Trophoblast cell (in vitro differentiated cells and primary cell): ENCODE results near the gene CPXM2.

Experiments
- DNase-seq, 2 donors: peaks; one replicate each; pipeline ENCODE4 v3.0.0-alpha.2; 2016
- H2AFZ ChIP-seq: 2 replicates; pipeline ENCODE4 v1.6.1; 2013; ENCODE audit warnings: low read length, moderate library complexity, mild to moderate bottlenecking; ENCODE audit not compliant: insufficient read depth, poor library complexity
- H2AK5ac ChIP-seq: 2 replicates; pipeline ENCODE4 v1.6.1; 2013; ENCODE audit warnings: mild to moderate bottlenecking, low read length
- H2BK120ac ChIP-seq: 2 replicates; pipeline ENCODE4 v1.6.1; 2013; ENCODE audit warnings: low read length, mild to moderate bottlenecking, moderate library complexity; ENCODE audit not compliant: insufficient read depth, poor library complexity
- H2BK12ac ChIP-seq: 2 replicates; pipeline ENCODE4 v1.6.1; 2013; ENCODE audit warnings: mild to moderate bottlenecking, low read length, moderate library complexity
- H2BK5ac ChIP-seq: 2 replicates; pipeline ENCODE4 v1.6.1; 2013; ENCODE audit warnings: low read length, low read depth, moderate library complexity, mild to moderate bottlenecking; ENCODE audit not compliant: poor library complexity
- H3K14ac ChIP-seq: 2 replicates; pipeline ENCODE4 v1.6.1; 2013; ENCODE audit warnings: mild to moderate bottlenecking, low read length
- H3K18ac ChIP-seq: 2 replicates; pipeline ENCODE4 v1.6.1; 2013; ENCODE audit warnings: mild to moderate bottlenecking, low read length
- H3K23ac ChIP-seq: 2 replicates; pipeline ENCODE4 v1.6.1; 2013; ENCODE audit warnings: low read length
- H3K27ac ChIP-seq: 2 replicates; pipeline ENCODE4 v1.5.1; 2013; ENCODE audit warnings: low read depth, mild to moderate bottlenecking, inconsistent platforms, low read length, moderate library complexity
- H3K27me3 ChIP-seq: 2 replicates; pipeline ENCODE4 v1.6.1; 2013; ENCODE audit warnings: inconsistent platforms, mild to moderate bottlenecking, low read length, moderate library complexity; ENCODE audit not compliant: insufficient read depth
- H3K36me3 ChIP-seq, 2 experiments: 1 replicate in 1 of 2; 2 replicates in 1 of 2; pipeline ENCODE4 v1.6.1; 2013; ENCODE audit warnings: low read length in 2 of 2, mild to moderate bottlenecking in 2 of 2, moderate library complexity in 1 of 2; ENCODE audit not compliant: insufficient read depth in 2 of 2, control insufficient read depth in 1 of 2
- H3K4ac ChIP-seq: 2 replicates; pipeline ENCODE4 v1.6.1; 2013; ENCODE audit warnings: low read depth, mild to moderate bottlenecking, low read length, moderate library complexity
- H3K4me1 ChIP-seq, 2 experiments: 1 replicate in 1 of 2; 2 replicates in 1 of 2; pipeline ENCODE4 v1.6.1; 2013; ENCODE audit warnings: low read length in 2 of 2, mild to moderate bottlenecking in 2 of 2, moderate library complexity in 1 of 2; ENCODE audit not compliant: insufficient read depth in 2 of 2, control insufficient read depth in 1 of 2
- H3K4me2 ChIP-seq: 2 replicates; pipeline ENCODE4 v1.6.1; 2013; ENCODE audit warnings: inconsistent platforms, mild to moderate bottlenecking, low read length, moderate library complexity
- H3K4me3 ChIP-seq: 2 replicates; pipeline ENCODE4 v1.5.1; 2013; ENCODE audit warnings: mild to moderate bottlenecking, low read depth, low read length, inconsistent platforms
- H3K79me1 ChIP-seq: one replicate; pipeline ENCODE4 v1.6.1; 2013; ENCODE audit warnings: low read length
- H3K79me2 ChIP-seq: 2 replicates; pipeline ENCODE4 v1.6.1; 2013; ENCODE audit warnings: low read length, mild to moderate bottlenecking; ENCODE audit not compliant: control insufficient read depth, insufficient read depth, poor library complexity
- H3K9ac ChIP-seq: 2 replicates; pipeline ENCODE4 v1.6.1; 2013; ENCODE audit warnings: mild to moderate bottlenecking, low read length
- H3K9me3 ChIP-seq: 2 replicates; pipeline ENCODE4 v1.6.1; 2013; ENCODE audit warnings: low read depth, mild to moderate bottlenecking, control low read depth, inconsistent platforms, low read length; ENCODE audit not compliant: insufficient read depth
- H4K12ac ChIP-seq: 2 replicates; pipeline ENCODE4 v1.6.1; 2013; ENCODE audit warnings: low read depth, mild to moderate bottlenecking, low read length, moderate library complexity
- H4K8ac ChIP-seq: 2 replicates; pipeline ENCODE4 v1.6.1; 2013; ENCODE audit warnings: low read depth, mild to moderate bottlenecking, low read length, moderate library complexity
- H4K91ac ChIP-seq: one replicate; pipeline ENCODE4 v1.6.1; 2013; ENCODE audit warnings: low read depth, mild to moderate bottlenecking, low read length, moderate library complexity
- WGBS: extraction: QIAGEN DNeasy Blood & Tissue Kit; methylation state at CpG from one replicate; pipeline ENCODE4 v1.1.7; 2013; ENCODE audit warnings: missing lambda C conversion rate; ENCODE audit not compliant: insufficient read length, insufficient coverage; ENCODE audit errors: extremely low coverage; 5-methylcytosine and 5-hydroxymethylcytosine counted together

CPXM2 gene

GRCh38 chr10:123906296-123906695 lies 14.7 kb upstream of the CPXM2 start:
- no peak for DNase-seq
- H3K27ac ChIP-seq = no peak overlapping the region
- no peak overlapping the region for H4K12ac ChIP-seq
- no peak overlapping the region for H3K14ac ChIP-seq
- no peaks in the 10 kb centered on the region for H3K27me3 ChIP-seq
- no peak overlapping the region for H2BK12ac ChIP-seq
- H3K79me2 ChIP-seq = no peaks in the 10 kb centered on the region
- no peak overlapping the region for H2BK5ac ChIP-seq
- H3K18ac ChIP-seq = no peak overlapping the region
- H3K4me1 ChIP-seq = no peaks in the 10 kb centered on the region
- no peak overlapping the region for H2BK120ac ChIP-seq
- H3K23ac ChIP-seq = no peak overlapping the region
- no peaks in the 10 kb centered on the region for H3K79me1 ChIP-seq
- WGBS = no CpG with 5 or more reads among the region's 4 CpGs
- H3K9ac ChIP-seq = no peak overlapping the region
- no peak overlapping the region for H2AK5ac ChIP-seq
- H4K91ac ChIP-seq = no peak overlapping the region
- no peak overlapping the region for H3K4me3 ChIP-seq
- H3K4me2 ChIP-seq = no peak overlapping the region
- H2AFZ ChIP-seq = no peak overlapping the region
- no peaks in the 10 kb centered on the region for H3K36me3 ChIP-seq
- H4K8ac ChIP-seq = no peak overlapping the region
- no peak overlapping the region for H3K4ac ChIP-seq
- no peaks in the 10 kb centered on the region for H3K9me3 ChIP-seq

- no peak overlapping the region for H3K4ac ChIP-seq
- H3K18ac ChIP-seq = no peak overlapping the region
- H3K4me1 ChIP-seq = no peaks in the 10 kb centered on the region
- no peak overlapping the region for H4K91ac ChIP-seq
- no peak overlapping the region for H2AFZ ChIP-seq
- H3K36me3 ChIP-seq = no peaks in the 10 kb centered on the region
- H3K4me2 ChIP-seq = no peak overlapping the region
- no CpG with 5 or more reads among the region's 10 CpGs for WGBS
- no peak overlapping the region for H2BK5ac ChIP-seq
- H4K8ac ChIP-seq = no peak overlapping the region
- H4K12ac ChIP-seq = no peak overlapping the region
- H3K27ac ChIP-seq = no peak overlapping the region
- H2BK12ac ChIP-seq = no peak overlapping the region
- no peaks in the 10 kb centered on the region for H3K79me2 ChIP-seq
- no peaks in the 10 kb centered on the region for H3K9me3 ChIP-seq
- H2BK120ac ChIP-seq = no peak overlapping the region
- no peak overlapping the region for H3K23ac ChIP-seq
- H3K79me1 ChIP-seq = no peaks in the 10 kb centered on the region
- no peak overlapping the region for H2AK5ac ChIP-seq
- no peak overlapping the region for H3K14ac ChIP-seq
- no peaks in the 10 kb centered on the region for H3K27me3 ChIP-seq
- DNase-seq = no peak
- H3K4me3 ChIP-seq = no peak overlapping the region
- H3K9ac ChIP-seq = no peak overlapping the region
Observed at GRCh38 chr10:123904834-123905409, 13.3 kb upstream of the CPXM2 start.

- Histone ChIP-seq H3K36me3 (no peaks in the 10 kb centered on the region), H3K27me3 (no peaks in the 10 kb centered on the region), H4K8ac (no peak overlapping the region)
Observed at GRCh38 chr10:123903621-123904020, 12.0 kb upstream of the CPXM2 start.

GRCh38 chr10:123901621-123902020 lies 10.0 kb upstream of the CPXM2 start:
- H3K4me3 ChIP-seq = no peak overlapping the region
- no peak overlapping the region for H2BK5ac ChIP-seq
- H3K9ac ChIP-seq = no peak overlapping the region
- no peak overlapping the region for H2AK5ac ChIP-seq
- no peaks in the 10 kb centered on the region for H3K27me3 ChIP-seq
- H3K4me1 ChIP-seq = no peaks in the 10 kb centered on the region
- no peak overlapping the region for H3K23ac ChIP-seq
- no peak overlapping the region for H3K4me2 ChIP-seq
- H4K8ac ChIP-seq = no peak overlapping the region
- no peak overlapping the region for H4K12ac ChIP-seq
- no peak overlapping the region for H2BK120ac ChIP-seq
- no peak overlapping the region for H3K4ac ChIP-seq
- H3K36me3 ChIP-seq = no peaks in the 10 kb centered on the region
- no CpG with 5 or more reads among the region's 4 CpGs for WGBS
- no peak overlapping the region for H3K14ac ChIP-seq
- no peak overlapping the region for H2BK12ac ChIP-seq
- H3K79me2 ChIP-seq = no peaks in the 10 kb centered on the region
- H3K79me1 ChIP-seq = no peaks in the 10 kb centered on the region
- H3K18ac ChIP-seq = no peak overlapping the region
- no peak overlapping the region for H2AFZ ChIP-seq
- H3K27ac ChIP-seq = no peak overlapping the region
- H4K91ac ChIP-seq = no peak overlapping the region
- H3K9me3 ChIP-seq = no peaks in the 10 kb centered on the region
- no peak for DNase-seq

More at GRCh38 chr10:123903621-123904020, 12.0 kb upstream of the CPXM2 start:
- Histone ChIP-seq H3K4me1 (no peaks in the 10 kb centered on the region), H3K79me1 (no peaks in the 10 kb centered on the region), H4K12ac (no peak overlapping the region), H3K27ac (no peak overlapping the region), H3K4me2 (no peak overlapping the region), H2AFZ (no peak overlapping the region), H2BK12ac (no peak overlapping the region), H3K79me2 (no peaks in the 10 kb centered on the region), H3K14ac (no peak overlapping the region), H3K23ac (no peak overlapping the region), H3K4me3 (no peak overlapping the region), H2AK5ac (no peak overlapping the region), H3K4ac (no peak overlapping the region), H2BK120ac (no peak overlapping the region), H2BK5ac (no peak overlapping the region), H3K9me3 (no peaks in the 10 kb centered on the region), H3K18ac (no peak overlapping the region), H4K91ac (no peak overlapping the region), H3K9ac (no peak overlapping the region)
- no CpG with 5 or more reads among the region's 5 CpGs for WGBS
- no peak for DNase-seq
